GM12801 (cell line): ENCODE results near the gene BHLHE40.

Source experiments
- TF ChIP-seq, protein P1 (sequence below): IDR thresholded peaks from one replicate; pipeline ENCODE4 v1.5.1; 2011; ENCODE audit warnings: control low read depth; ENCODE audit not compliant: insufficient read length; ENCODE audit errors: extremely low read depth

The BHLHE40 gene

DNA sequence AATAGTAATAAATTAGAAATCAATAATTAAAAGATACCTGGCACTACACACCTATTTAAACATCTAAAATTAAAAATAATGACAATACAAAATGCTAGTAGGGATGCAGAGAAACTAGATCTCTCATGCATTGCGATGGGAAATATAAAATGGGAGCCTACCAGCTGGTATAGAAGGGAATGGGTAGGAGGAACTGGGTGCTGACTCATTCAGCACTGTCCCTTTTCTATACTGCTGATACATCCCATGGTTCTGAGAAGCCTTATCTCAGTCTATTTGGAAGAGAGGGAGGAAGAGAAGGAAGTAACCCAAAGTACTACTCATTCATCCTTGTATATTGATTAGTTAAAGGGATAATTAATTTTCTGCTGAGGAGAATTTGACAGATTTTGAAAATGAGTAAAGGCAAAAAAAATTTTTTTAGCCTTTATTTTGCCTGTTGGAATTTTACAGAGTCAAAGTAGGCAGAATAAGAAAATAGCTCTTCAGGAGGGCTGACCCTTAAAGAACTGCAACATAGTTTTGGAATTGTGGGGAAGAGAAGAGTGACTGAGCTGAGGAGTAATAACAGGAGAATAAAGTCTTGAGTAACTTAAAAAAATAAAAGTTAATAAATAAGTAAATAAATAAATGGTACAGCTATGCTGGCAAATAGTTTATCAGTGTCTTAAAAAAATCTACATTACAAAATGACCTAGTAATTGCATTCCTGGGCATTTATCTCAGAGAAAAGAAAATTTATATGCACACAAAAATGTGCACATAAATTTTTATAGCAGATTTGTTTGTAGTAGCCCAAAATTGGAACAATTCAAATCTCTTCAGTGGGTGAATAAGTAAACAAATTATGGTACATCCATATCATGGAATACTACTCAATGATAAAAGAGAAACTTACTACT, 15.3 kb upstream of the BHLHE40 start:
- TF ChIP-seq, protein P1, sequence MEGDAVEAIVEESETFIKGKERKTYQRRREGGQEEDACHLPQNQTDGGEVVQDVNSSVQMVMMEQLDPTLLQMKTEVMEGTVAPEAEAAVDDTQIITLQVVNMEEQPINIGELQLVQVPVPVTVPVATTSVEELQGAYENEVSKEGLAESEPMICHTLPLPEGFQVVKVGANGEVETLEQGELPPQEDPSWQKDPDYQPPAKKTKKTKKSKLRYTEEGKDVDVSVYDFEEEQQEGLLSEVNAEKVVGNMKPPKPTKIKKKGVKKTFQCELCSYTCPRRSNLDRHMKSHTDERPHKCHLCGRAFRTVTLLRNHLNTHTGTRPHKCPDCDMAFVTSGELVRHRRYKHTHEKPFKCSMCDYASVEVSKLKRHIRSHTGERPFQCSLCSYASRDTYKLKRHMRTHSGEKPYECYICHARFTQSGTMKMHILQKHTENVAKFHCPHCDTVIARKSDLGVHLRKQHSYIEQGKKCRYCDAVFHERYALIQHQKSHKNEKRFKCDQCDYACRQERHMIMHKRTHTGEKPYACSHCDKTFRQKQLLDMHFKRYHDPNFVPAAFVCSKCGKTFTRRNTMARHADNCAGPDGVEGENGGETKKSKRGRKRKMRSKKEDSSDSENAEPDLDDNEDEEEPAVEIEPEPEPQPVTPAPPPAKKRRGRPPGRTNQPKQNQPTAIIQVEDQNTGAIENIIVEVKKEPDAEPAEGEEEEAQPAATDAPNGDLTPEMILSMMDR, result no peak

DNA sequence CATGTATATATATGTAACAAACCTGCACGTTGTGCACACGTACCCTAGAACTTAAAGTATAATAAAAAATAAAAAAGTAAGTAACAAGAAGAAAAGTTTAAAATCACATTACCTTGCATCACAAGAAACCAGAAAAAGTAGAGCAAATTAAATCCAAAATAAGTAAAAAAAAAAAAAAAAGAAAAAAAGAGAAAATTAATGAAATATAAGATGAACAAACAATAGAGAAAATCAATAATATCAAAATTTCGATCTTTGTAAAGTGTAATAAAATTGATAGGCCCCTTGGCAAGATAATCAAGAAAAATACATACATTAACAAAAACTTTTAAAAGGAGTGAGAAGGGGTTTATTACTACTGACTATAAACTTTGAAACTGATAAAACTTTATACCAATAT, 7.4 kb upstream of the BHLHE40 start:
- TF ChIP-seq, protein P1, result no peak

DNA sequence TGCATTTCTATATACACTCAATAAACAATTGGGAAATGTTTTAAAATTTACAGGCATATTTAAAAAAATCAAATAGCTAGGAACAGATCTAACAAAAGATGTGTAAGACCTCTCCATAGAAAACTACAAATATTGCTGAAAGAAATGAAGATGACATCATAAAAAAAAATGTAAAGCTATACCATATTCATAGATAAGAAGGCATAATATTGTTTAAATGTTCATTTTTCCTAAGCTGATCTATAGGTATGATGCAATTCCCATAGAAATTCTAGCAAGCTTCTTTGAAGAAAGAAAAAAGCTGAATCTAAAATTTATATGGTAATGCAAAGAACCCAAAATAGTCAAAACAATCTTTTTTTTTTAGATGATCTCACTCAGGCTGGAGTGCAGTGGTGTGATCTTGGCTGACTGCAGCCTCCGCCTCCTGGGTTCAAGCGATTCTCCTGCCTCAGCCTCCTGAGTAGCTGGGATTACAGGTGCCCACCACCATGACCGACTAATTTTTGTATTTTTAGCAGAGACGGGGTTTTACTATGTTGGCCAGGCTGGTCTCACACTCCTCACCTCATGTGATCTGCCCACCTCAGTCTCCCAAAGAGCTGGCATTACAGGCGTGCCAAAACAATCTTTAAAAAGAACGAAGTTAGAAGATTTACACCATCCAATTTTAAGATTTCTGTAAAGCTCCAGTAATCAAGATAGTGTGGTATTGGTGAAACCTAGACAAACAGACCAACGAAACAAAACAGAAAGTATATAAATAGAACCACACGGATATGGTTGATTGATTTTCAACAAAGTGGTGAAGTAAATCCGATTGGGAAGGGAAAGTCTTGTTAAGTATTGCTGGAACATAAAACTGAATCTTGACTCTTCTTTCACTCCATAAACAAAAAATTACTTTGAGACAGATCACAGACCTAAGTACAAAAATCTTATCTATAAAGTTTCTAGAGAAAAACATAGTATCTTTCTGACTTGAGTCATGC, 6.3 kb upstream of the BHLHE40 start:
- TF ChIP-seq, protein P1, result no peak

DNA sequence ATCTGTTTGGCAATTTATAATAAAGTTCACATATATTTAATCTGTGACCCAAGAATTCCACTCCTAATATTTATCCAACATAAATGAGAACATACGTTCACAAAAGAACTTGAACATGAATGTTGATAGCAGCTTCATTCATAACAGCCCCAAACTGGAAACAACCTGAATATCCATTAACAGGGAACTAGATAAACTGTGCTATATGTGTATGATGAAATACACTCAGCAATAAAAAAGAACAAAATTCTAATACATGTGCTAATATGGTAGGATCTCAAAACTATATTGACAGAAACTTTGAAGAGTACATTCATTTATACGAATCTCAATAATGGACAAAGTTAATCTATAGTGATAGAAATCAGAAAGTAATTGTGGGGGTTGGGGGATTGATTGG, 5.1 kb upstream of the BHLHE40 start:
- TF ChIP-seq, protein P1, result no peak

DNA sequence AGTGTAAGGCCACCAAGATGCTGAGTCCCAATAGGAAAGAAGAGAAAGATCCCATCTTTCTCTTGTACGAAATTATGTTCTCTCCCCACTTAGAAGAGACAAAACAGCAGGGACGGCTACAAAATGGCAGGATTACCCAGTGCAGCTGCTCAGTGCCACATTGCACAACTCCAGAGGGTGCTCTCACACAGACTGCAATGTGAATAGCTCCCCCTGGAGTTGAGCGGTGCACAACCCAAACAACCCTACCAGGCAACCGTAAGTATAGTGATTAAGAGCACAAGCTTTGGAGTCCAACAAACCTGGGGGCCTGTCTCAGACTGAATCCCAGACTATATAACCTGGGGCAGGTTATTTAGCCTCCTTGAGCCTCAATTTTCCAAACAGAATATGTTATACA, 3.1 kb upstream of the BHLHE40 start:
- TF ChIP-seq, protein P1, result no peak

DNA sequence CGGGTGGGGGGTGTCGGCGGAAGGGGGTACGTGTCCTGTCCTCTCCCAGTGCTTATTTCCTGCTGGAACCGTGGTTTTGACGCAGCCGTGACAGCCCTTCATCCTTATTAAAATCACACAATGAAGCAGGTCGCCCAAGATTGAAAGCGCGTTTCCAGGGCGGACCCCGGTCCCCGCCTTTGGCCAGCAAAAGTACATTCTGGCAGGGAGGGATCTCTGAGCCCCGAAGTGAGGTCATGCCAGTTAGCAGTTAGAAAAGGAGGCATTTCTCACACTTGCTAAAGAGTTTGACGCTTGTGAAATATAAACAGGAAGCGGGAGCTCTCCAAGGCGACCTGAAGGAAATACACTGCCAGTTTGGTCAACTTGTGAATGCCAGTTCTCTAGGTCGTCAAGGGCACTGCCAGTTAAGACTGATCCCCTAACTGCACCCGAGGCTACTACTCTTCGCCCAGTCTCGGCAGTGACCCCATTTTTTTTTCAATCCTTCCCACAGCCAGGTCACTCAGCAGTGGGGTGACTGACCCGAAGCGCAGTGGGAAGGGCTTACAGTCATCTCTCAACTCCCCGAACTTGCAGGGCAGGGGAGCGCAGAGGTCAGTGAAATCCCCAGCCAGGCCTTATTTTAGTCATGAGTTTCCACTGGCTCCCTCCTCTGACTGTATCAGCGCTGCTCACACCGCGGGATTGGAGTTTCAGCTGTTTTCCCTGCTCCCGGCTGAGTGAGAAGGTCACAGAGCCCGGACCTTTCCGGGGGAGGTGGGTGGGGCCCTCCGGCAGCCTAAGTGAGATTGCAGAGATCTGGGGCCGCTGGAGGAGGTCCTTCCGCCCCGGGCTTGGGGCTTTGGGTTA, 2.0 kb upstream of the BHLHE40 start:
- TF ChIP-seq, protein P1, result no peak

DNA sequence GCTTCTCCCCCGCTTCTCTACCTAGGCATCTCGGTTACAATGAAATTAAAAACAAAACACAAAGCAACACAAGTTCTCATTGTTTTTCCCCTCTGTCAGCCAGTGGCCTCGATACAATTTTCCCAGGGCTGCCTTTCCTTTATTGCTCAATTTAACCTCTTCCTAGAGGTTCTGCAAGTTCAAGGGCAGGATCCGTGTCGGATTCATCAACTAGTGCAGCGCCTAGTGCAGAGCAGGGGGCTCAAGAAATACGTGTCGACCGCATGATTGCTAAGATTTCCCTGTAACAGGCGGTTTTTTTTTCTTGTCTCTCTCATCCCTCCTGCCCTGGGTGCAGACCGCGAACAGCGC, 1.4 kb upstream of the BHLHE40 start:
- TF ChIP-seq, protein P1, result no peak
